ENCODE data around the gene CBR3.

GRCh38 chr21:36166705-36167104 lies 31.8 kb downstream of the CBR3 start:
- no peak for TF ChIP-seq POLR2A (IDR thresholded peaks at IDR 0.05)
- no peak for TF ChIP-seq CTCF (IDR thresholded peaks at IDR 0.05)
- no peak for TF ChIP-seq POLR2AphosphoS5 (IDR thresholded peaks at IDR 0.05)
- TF ChIP-seq EP300 (IDR thresholded peaks at IDR 0.05): no peak
